ENCODE results near the gene ZNF672.
A peak's percentile ranks its signal among the peaks of the same experiment; 100 is the strongest.
"Not testable (repeated sequence)": the region's sequence is repeated elsewhere in the genome, so short reads cannot be mapped to it uniquely, and the experiment has no call there.

Gene ZNF672

GRCh38 chr1:248837781-248838356, at the start of gene ZNF672:
TSS of gene ZNF672 (plus strand) at chr1:248838224. CDS start at chr1:248847275, 9,051 bp downstream.
- peak; percentile 83 to 99 (median 97) for DNase-seq

GRCh38 chr1:248788327-248788726, 49.7 kb upstream of the ZNF672 start:
- no peak for DNase-seq

GRCh38 chr1:248789337-248789736, 48.7 kb upstream of the ZNF672 start:
- DNase-seq, result not testable (repeated sequence)

GRCh38 chr1:248790456-248790855, 47.6 kb upstream of the ZNF672 start:
- DNase-seq, result no peak

GRCh38 chr1:248791010-248791409, 47.0 kb upstream of the ZNF672 start:
- no peak for DNase-seq

- DNase-seq, result no peak
Measured at GRCh38 chr1:248792342-248792741, 45.7 kb upstream of the ZNF672 start.

- no peak for DNase-seq
Measured at GRCh38 chr1:248793592-248793991, 44.4 kb upstream of the ZNF672 start.

- not testable (repeated sequence) for DNase-seq
Measured at GRCh38 chr1:248794663-248795062, 43.4 kb upstream of the ZNF672 start.

- no peak for DNase-seq
Measured at GRCh38 chr1:248798791-248799190, 39.2 kb upstream of the ZNF672 start.

GRCh38 chr1:248800459-248800858, 37.6 kb upstream of the ZNF672 start:
- no peak for DNase-seq

GRCh38 chr1:248802454-248802853, 35.6 kb upstream of the ZNF672 start:
- DNase-seq, result no peak

GRCh38 chr1:248803501-248803900, 34.5 kb upstream of the ZNF672 start:
- not testable (repeated sequence) for DNase-seq

- no peak for DNase-seq
Measured at GRCh38 chr1:248804771-248805681, 33.0 kb upstream of the ZNF672 start.

GRCh38 chr1:248805876-248806275, 32.1 kb upstream of the ZNF672 start:
- no peak for DNase-seq

GRCh38 chr1:248807067-248807737, 30.8 kb upstream of the ZNF672 start:
- DNase-seq, result peak in 29 of 56 donors; percentile 5 to 65 (median 37)

GRCh38 chr1:248808876-248809275, 29.1 kb upstream of the ZNF672 start:
- DNase-seq, result no peak

- no peak for DNase-seq
Measured at GRCh38 chr1:248810000-248810726, 27.9 kb upstream of the ZNF672 start.

GRCh38 chr1:248810727-248811513, 27.1 kb upstream of the ZNF672 start:
- DNase-seq, result no peak

GRCh38 chr1:248811514-248812490, 26.2 kb upstream of the ZNF672 start:
- DNase-seq, result no peak

Data from amygdala (tissue), 56 donors.